SK-N-SH (cell line): ENCODE measurements around the gene DRC3. TPM values are rescaled to one million over a fixed set of nuclear protein-coding genes. Genes with fewer than 3 reads are reported as not detected.

Experiments used
- CTCF ChIA-PET: fragments of 300-600, 350-600 bp; formaldehyde crosslinking; extraction: SDS; loops from one replicate; lab custom pipeline; 2021; lab: Yijun Ruan, JAX
- POLR2A ChIA-PET: fragments of 350-600 bp; sonication (Branson Sonifier 250); formaldehyde crosslinking; extraction: SDS; loops from one replicate; lab custom pipeline; 2020; ENCODE audit warnings: antibody characterized with exemption, inconsistent platforms; lab: Yijun Ruan, JAX
- DNase-seq: peaks from one replicate; pipeline ENCODE4 v3.0.0; 2012
- H2AFZ ChIP-seq: fragments of 200-600 bp; sonication (generic); 2 replicates; pipeline ENCODE4 v1.8.1; 2016; ENCODE audit warnings: antibody characterized with exemption, mild to moderate bottlenecking, low read depth
- H3F3A ChIP-seq: fragments of 200-600 bp; sonication (generic); replicated peaks from 2 replicates; pipeline ENCODE3; 2016; ENCODE audit warnings: antibody characterized with exemption, mild to moderate bottlenecking; ENCODE audit not compliant: insufficient read depth
- H3K27ac ChIP-seq, 2 experiments: fragments of 200-500 bp in 1 of 2; fragments of 200-600 bp in 1 of 2; sonication (Bioruptor generic) in 1 of 2; sonication (generic), shearing (Covaris generic) in 1 of 2; 2 replicates each; pipeline versions ENCODE4 v1.5.1 to v1.6.1; 2014 to 2016; ENCODE audit warnings: low read depth in 2 of 2, inconsistent platforms in 1 of 2, low read length in 1 of 2, mild to moderate bottlenecking in 1 of 2, mixed read lengths in 1 of 2
- H3K27me3 ChIP-seq: fragments of 200-600 bp; sonication (generic), shearing (Covaris generic); 2 replicates; pipeline ENCODE4 v1.6.1; 2016; ENCODE audit warnings: mixed run types; ENCODE audit not compliant: insufficient read depth
- H3K36me3 ChIP-seq, 2 experiments: fragments of 200-500 bp in 1 of 2; fragments of 200-600 bp in 1 of 2; sonication (Bioruptor generic) in 1 of 2; sonication (generic) in 1 of 2; replicated peaks in 1 of 2; 2 replicates each; pipeline versions ENCODE3 to v1.5.1; 2014 to 2016; ENCODE audit warnings: low read length in 1 of 2, mild to moderate bottlenecking in 1 of 2; ENCODE audit not compliant: insufficient read depth in 2 of 2, control insufficient read depth in 1 of 2
- H3K4me1 ChIP-seq, 2 experiments: fragments of 200-500 bp in 1 of 2; fragments of 200-600 bp in 1 of 2; sonication (Bioruptor generic) in 1 of 2; sonication (generic), shearing (Covaris generic) in 1 of 2; 2 replicates each; pipeline versions ENCODE4 v1.5.1 to v1.6.1; 2014 to 2016; ENCODE audit warnings: low read depth in 1 of 2, low read length in 1 of 2, mixed run types in 1 of 2; ENCODE audit not compliant: insufficient read depth in 2 of 2, control insufficient read depth in 1 of 2
- H3K4me2 ChIP-seq: fragments of 200-600 bp; sonication (generic), shearing (Covaris generic); 2 replicates; pipeline ENCODE4 v1.6.1; 2017; ENCODE audit warnings: mixed run types
- H3K4me3 ChIP-seq, 2 experiments: fragments of 200-500 bp in 1 of 2; fragments of 200-600 bp in 1 of 2; sonication (Bioruptor generic) in 1 of 2; sonication (generic), shearing (Covaris generic) in 1 of 2; 2 replicates each; pipeline versions ENCODE4 v1.5.1 to v1.8.1; 2014 to 2016; ENCODE audit warnings: low read depth in 2 of 2, inconsistent platforms in 1 of 2, low read length in 1 of 2, mild to moderate bottlenecking in 1 of 2, mixed read lengths in 1 of 2, moderate library complexity in 1 of 2
- H3K79me2 ChIP-seq: fragments of 200-600 bp; sonication (generic); 2 replicates; pipeline ENCODE4 v1.8.1; 2017; ENCODE audit warnings: mild to moderate bottlenecking; ENCODE audit not compliant: insufficient read depth
- H3K9ac ChIP-seq: fragments of 200-600 bp; sonication (generic); 2 replicates; pipeline ENCODE4 v1.6.1; 2017; ENCODE audit warnings: mixed run types
- H3K9me2 ChIP-seq: fragments of 200-600 bp; sonication (generic); 2 replicates; pipeline ENCODE4 v1.6.1; 2017; ENCODE audit warnings: mixed run types
- H3K9me3 ChIP-seq: fragments of 200-600 bp; sonication (generic); 2 replicates; pipeline ENCODE4 v1.6.1; 2017; ENCODE audit warnings: mixed run types, mild to moderate bottlenecking, moderate library complexity
- H4K20me1 ChIP-seq: fragments of 200-600 bp; sonication (generic); 2 replicates; pipeline ENCODE4 v1.6.1; 2017; ENCODE audit warnings: mild to moderate bottlenecking, mixed run types; ENCODE audit not compliant: insufficient read depth
- CHD2 ChIP-seq: fragments of 150-350 bp; IDR thresholded peaks from 2 replicates; pipeline ENCODE4 v1.6.1; 2018; ENCODE audit warnings: low read length; ENCODE audit not compliant: partially characterized antibody
- EP300 ChIP-seq, 2 experiments: IDR thresholded peaks; 2 replicates each; pipeline versions ENCODE4 v1.4.0 to v1.6.1; 2012; ENCODE audit warnings: borderline replicate concordance in 1 of 2, low read depth in 1 of 2, low read length in 1 of 2
- EZH2phosphoT487 ChIP-seq: fragments of 200-600 bp; sonication (generic); IDR thresholded peaks from 2 replicates; pipeline ENCODE4 v1.6.1; 2017; ENCODE audit warnings: low read depth, mixed run types, mild to moderate bottlenecking, antibody characterized with exemption, moderate library complexity, borderline replicate concordance
- GATA2 ChIP-seq: sonication (generic); formaldehyde crosslinking; IDR thresholded peaks from 2 replicates; pipeline ENCODE4 v1.5.0; 2020; ENCODE audit warnings: mild to moderate bottlenecking, missing genetic modification reagents
- NFIC ChIP-seq: IDR thresholded peaks from 2 replicates; pipeline ENCODE4 v1.4.0; 2012; ENCODE audit warnings: borderline replicate concordance
- POLR2AphosphoS5 ChIP-seq: IDR thresholded peaks from 2 replicates; pipeline ENCODE4 v1.6.1; 2012; ENCODE audit warnings: low read depth, low read length
- RAD21 ChIP-seq: IDR thresholded peaks from 2 replicates; pipeline ENCODE4 v1.6.1; 2012; ENCODE audit warnings: mild to moderate bottlenecking, low read length
- RCOR1 ChIP-seq: fragments of 150-350 bp; IDR thresholded peaks from 2 replicates; pipeline ENCODE4 v1.6.1; 2017; ENCODE audit warnings: antibody characterized with exemption, low read length
- RFX5 ChIP-seq: IDR thresholded peaks from 2 replicates; pipeline ENCODE4 v1.6.1; 2012; ENCODE audit warnings: mild to moderate bottlenecking, improper control_type of control experiment, low read length
- SMC3 ChIP-seq: IDR thresholded peaks from 2 replicates; pipeline ENCODE4 v1.6.1; 2012; ENCODE audit warnings: low read depth, low read length, improper control_type of control experiment
- TAF1 ChIP-seq: IDR thresholded peaks from 2 replicates; pipeline ENCODE4 v1.6.1; 2012; ENCODE audit warnings: low read depth, mild to moderate bottlenecking, low read length, moderate library complexity, borderline replicate concordance
- TEAD4 ChIP-seq: IDR thresholded peaks from 2 replicates; pipeline ENCODE4 v1.4.0; 2012; ENCODE audit warnings: mild to moderate bottlenecking, borderline replicate concordance; ENCODE audit not compliant: insufficient read depth
- WGBS: methylation state at CpG from one replicate; pipeline ENCODE4 v1.1.6; 2017; ENCODE audit warnings: low lambda C conversion rate; 5-methylcytosine and 5-hydroxymethylcytosine counted together
- polyA plus RNA-seq, 3 experiments: library from polyadenylated mRNA; depleted of rRNA; stranded (reverse); fragments of >200 nt; gene quantifications; 2 replicates each; pipeline ENCODE4 v1.2.3, GENCODE V29; 2012
- TF ChIP-seq, protein P1 (sequence below): fragments of 150-350 bp; IDR thresholded peaks from 2 replicates; pipeline ENCODE4 v1.6.1; 2017; ENCODE audit warnings: antibody characterized with exemption, low read length, low read depth, borderline replicate concordance
- TF ChIP-seq, protein P2 (sequence below): IDR thresholded peaks from 2 replicates; pipeline ENCODE4 v1.4.0; 2012; ENCODE audit warnings: low read depth, borderline replicate concordance

Gene DRC3
- polyA plus RNA-seq, 1 of the 3 experiments (the other 2 are of a cell fraction): 3.6 TPM

DNA sequence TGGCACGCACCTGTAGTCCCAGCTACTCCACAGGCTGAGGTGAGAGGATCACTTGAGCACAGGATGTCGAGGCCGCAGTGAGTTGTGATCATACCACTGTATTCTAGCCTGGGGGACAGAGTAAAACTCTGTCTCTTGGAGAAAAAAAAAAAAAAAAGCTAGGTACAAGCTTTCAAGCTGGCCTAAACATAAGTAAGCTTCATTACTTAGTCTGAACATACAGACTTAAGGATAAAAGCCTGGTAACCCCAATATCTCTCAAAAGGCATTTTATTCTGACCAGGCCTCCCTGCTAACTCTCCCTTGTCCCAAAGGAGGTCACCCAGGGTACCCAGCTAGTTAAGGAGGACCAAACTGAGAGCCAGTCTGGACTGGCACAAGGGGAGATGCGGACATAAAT, 46.6 kb upstream of the DRC3 start:
- peaks cover 80% of the 10 kb centered on the region for H3K79me2 ChIP-seq
- no peak overlapping the region for H3K4me3 ChIP-seq
- no peaks in the 10 kb centered on the region for H3K9me3 ChIP-seq
- H3K9ac ChIP-seq: no peak overlapping the region
- H3K27me3 ChIP-seq: no peaks in the 10 kb centered on the region
- H3K27ac ChIP-seq: no peak overlapping the region
- peaks cover 9 to 39% of the 10 kb centered on the region in 2 experiments; a peak in 3 of 4 replicates for H3K4me1 ChIP-seq
- WGBS: 94% methylated on average over 4 of the region's 4 CpGs
- no peak overlapping the region for H3K4me2 ChIP-seq
- H4K20me1 ChIP-seq: no peaks in the 10 kb centered on the region
- CTCF ChIA-PET: interaction anchor here (1.3 to 2.4 kb wide), 4 partner anchors 9 to 66 kb away, joined by 3 to 11 read pairs (median 3); no protein-coding TSS in a partner anchor
- no peak for DNase-seq
- TF ChIP-seq EP300 (IDR thresholded peaks at IDR 0.05; ENCODE audit: borderline replicate concordance in 1 of 2, low read depth in 1 of 2, low read length in 1 of 2) (no peak), SMC3 (no peak), TAF1 (no peak), RAD21 (no peak), RCOR1 (no peak), POLR2AphosphoS5 (no peak), RFX5 (no peak), EZH2phosphoT487 (no peak)
- TF ChIP-seq, protein P1, sequence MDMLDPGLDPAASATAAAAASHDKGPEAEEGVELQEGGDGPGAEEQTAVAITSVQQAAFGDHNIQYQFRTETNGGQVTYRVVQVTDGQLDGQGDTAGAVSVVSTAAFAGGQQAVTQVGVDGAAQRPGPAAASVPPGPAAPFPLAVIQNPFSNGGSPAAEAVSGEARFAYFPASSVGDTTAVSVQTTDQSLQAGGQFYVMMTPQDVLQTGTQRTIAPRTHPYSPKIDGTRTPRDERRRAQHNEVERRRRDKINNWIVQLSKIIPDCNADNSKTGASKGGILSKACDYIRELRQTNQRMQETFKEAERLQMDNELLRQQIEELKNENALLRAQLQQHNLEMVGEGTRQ: no peak
- TF ChIP-seq, protein P2, sequence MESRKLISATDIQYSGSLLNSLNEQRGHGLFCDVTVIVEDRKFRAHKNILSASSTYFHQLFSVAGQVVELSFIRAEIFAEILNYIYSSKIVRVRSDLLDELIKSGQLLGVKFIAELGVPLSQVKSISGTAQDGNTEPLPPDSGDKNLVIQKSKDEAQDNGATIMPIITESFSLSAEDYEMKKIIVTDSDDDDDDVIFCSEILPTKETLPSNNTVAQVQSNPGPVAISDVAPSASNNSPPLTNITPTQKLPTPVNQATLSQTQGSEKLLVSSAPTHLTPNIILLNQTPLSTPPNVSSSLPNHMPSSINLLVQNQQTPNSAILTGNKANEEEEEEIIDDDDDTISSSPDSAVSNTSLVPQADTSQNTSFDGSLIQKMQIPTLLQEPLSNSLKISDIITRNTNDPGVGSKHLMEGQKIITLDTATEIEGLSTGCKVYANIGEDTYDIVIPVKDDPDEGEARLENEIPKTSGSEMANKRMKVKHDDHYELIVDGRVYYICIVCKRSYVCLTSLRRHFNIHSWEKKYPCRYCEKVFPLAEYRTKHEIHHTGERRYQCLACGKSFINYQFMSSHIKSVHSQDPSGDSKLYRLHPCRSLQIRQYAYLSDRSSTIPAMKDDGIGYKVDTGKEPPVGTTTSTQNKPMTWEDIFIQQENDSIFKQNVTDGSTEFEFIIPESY: no peak
- TF ChIP-seq, all 33 proteins: peak for 0
- Histone ChIP-seq H3F3A (peaks cover 27% of the 10 kb centered on the region), H3K36me3 (peaks cover 0 to 6% of the 10 kb centered on the region in 2 experiments), H3K9me2 (no peaks in the 10 kb centered on the region), H2AFZ (no peak overlapping the region)
- POLR2A ChIA-PET: interaction anchor here (0.7 kb wide), 1 partner anchor 49 kb away, joined by 4 read pairs; no protein-coding TSS in a partner anchor

DNA sequence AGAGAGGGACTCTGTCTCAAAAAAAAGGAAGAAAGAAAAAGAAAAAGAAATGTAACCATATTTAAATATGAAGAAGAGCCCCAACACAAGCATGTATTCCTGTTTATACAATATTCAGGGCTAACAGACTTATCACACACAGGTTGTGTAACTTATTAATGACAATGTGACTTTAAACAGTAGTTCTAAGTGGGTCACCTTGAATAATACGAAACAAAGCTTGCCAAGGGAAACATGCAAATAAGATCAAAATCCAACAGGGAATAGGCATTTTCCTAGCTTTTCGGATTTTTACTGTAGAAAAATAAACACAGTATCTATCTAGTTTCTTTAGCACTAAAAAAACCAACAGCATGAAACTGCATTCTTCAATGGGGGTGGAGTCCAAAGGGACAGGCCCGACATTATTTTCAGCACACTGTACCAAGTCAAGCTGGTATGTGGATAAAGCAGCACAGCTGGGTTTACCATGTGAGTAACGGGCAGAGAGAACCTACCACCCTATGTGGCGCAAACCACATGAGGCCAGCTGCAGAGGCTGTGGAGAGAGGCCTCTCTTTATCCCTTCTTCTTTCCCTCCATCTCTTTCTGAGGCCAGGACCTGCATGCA, 45.7 kb upstream of the DRC3 start:
- Histone ChIP-seq H3F3A (peaks cover 25% of the 10 kb centered on the region), H4K20me1 (no peaks in the 10 kb centered on the region), H3K4me3 (no peak overlapping the region), H3K9me2 (no peaks in the 10 kb centered on the region), H3K79me2 (peaks cover 89% of the 10 kb centered on the region), H3K9ac (no peak overlapping the region), H3K36me3 (peaks cover 0 to 6% of the 10 kb centered on the region in 2 experiments), H3K27ac (no peak overlapping the region), H3K4me2 (no peak overlapping the region), H3K9me3 (no peaks in the 10 kb centered on the region), H3K27me3 (no peaks in the 10 kb centered on the region), H2AFZ (no peak overlapping the region), H3K4me1 (peaks cover 8 to 35% of the 10 kb centered on the region in 2 experiments; a peak in 3 of 4 replicates)
- CTCF ChIA-PET: interaction anchor here (0.8 to 2.4 kb wide), 6 partner anchors 8 to 106 kb away, joined by 3 to 12 read pairs (median 3); no protein-coding TSS in a partner anchor
- DNase-seq: no peak
- POLR2A ChIA-PET: no interaction called here
- no peak for TF ChIP-seq CHD2
- TF ChIP-seq TEAD4: no peak
- no peak for TF ChIP-seq RAD21
- TF ChIP-seq, protein P2: no peak
- TF ChIP-seq GATA2 (CRISPR knock-in tag): no peak
- TF ChIP-seq, protein P1: no peak
- TF ChIP-seq NFIC: no peak
- no peak for TF ChIP-seq RFX5
- 77% methylated on average over 4 of the region's 5 CpGs for WGBS
